Colon (tissue), 2 donors: ENCODE data around the gene SMARCD1.

Source experiments
- FAIRE-seq: peaks from 2 replicates; lab custom pipeline; 2012; peaks lifted over from hg19 to GRCh38; lab: Jason Lieb, UNC
- donor health status: control.
- donor health status: control.

Gene SMARCD1

GRCh38 chr12:50057000-50057841, 27.9 kb upstream of the SMARCD1 start, which contains the start of gene ASIC1:
ASIC1 (plus strand) TSS chr12:50057596; CDS start chr12:50058767, 1,171 bp downstream.
- FAIRE-seq: no peak

- no peak for FAIRE-seq
Measured at GRCh38 chr12:50057896-50058670, 27.1 kb upstream of the SMARCD1 start.

GRCh38 chr12:50058743-50059312, 26.3 kb upstream of the SMARCD1 start:
- FAIRE-seq: no peak

GRCh38 chr12:50059440-50060119, 25.6 kb upstream of the SMARCD1 start:
- FAIRE-seq: no peak

- no peak for FAIRE-seq
Measured at GRCh38 chr12:50060120-50060468, 25.0 kb upstream of the SMARCD1 start.

GRCh38 chr12:50061171-50061570, 24.0 kb upstream of the SMARCD1 start:
- no peak for FAIRE-seq

GRCh38 chr12:50061946-50062686, 23.0 kb upstream of the SMARCD1 start:
- FAIRE-seq: no peak

GRCh38 chr12:50062728-50063460, 22.2 kb upstream of the SMARCD1 start:
- no peak for FAIRE-seq

GRCh38 chr12:50065726-50066310, 19.3 kb upstream of the SMARCD1 start:
- no peak for FAIRE-seq

- FAIRE-seq: no peak
Measured at GRCh38 chr12:50066402-50066801, 18.7 kb upstream of the SMARCD1 start.

GRCh38 chr12:50069069-50069468, 16.1 kb upstream of the SMARCD1 start:
- no peak for FAIRE-seq

GRCh38 chr12:50069539-50069938, 15.6 kb upstream of the SMARCD1 start:
- FAIRE-seq: no peak

GRCh38 chr12:50070314-50071060, 14.7 kb upstream of the SMARCD1 start:
- no peak for FAIRE-seq

GRCh38 chr12:50072198-50072907, 12.8 kb upstream of the SMARCD1 start:
- FAIRE-seq: no peak

- no peak for FAIRE-seq
Measured at GRCh38 chr12:50073206-50073605, 11.9 kb upstream of the SMARCD1 start.

GRCh38 chr12:50073712-50074111, 11.4 kb upstream of the SMARCD1 start:
- no peak for FAIRE-seq

- FAIRE-seq: no peak
Measured at GRCh38 chr12:50074936-50075807, 10.0 kb upstream of the SMARCD1 start.

- no peak for FAIRE-seq
Measured at GRCh38 chr12:50075808-50076170, 9.4 kb upstream of the SMARCD1 start.
